Colonic mucosa (tissue), 4 donors: ENCODE data around the gene MBOAT7. TPM values are rescaled to one million over a fixed set of nuclear protein-coding genes. Genes with fewer than 3 reads are reported as not detected.

Experiments used
- DNase-seq: peaks from one replicate; pipeline ENCODE4 v3.0.0-alpha.2; 2020
- H3K27ac ChIP-seq: fragments of 200-600 bp; one replicate; pipeline ENCODE4 v1.8.0; 2021
- H3K27me3 ChIP-seq: fragments of 200-600 bp; one replicate; pipeline ENCODE4 v1.8.0; 2021
- H3K36me3 ChIP-seq: fragments of 200-600 bp; one replicate; pipeline ENCODE4 v1.8.0; 2021
- H3K4me1 ChIP-seq: fragments of 200-600 bp; one replicate; pipeline ENCODE4 v1.8.0; 2021; ENCODE audit warnings: mild to moderate bottlenecking
- H3K4me3 ChIP-seq: fragments of 200-600 bp; one replicate; pipeline ENCODE4 v1.8.0; 2021
- H3K9ac ChIP-seq, 2 donors: one replicate each; pipeline ENCODE4 v1.7.0; 2013; ENCODE audit warnings: control low read depth in 2 of 2, low read depth in 2 of 2, low read length in 2 of 2
- H3K9me3 ChIP-seq: fragments of 200-600 bp; one replicate; pipeline ENCODE4 v1.8.0; 2021
- CTCF ChIP-seq: fragments of 200-600 bp; IDR thresholded peaks from one replicate; pipeline ENCODE4 v1.8.0; 2022; ENCODE audit warnings: antibody characterized with exemption, mild to moderate bottlenecking
- intact Hi-C: fragments of 100-400 bp; cut with DNase I; formaldehyde crosslinking; loops from one replicate; pipeline ENCODE4 v1.14.1; 2022
- total RNA-seq, 2 donors: library from RNA; stranded (reverse); fragmentation: NEBNext Ultra II Directional in 1 of 2; extraction: Animal tissue kit (Norgen Biotek cat#: 25700) in 1 of 2; gene quantifications; one replicate each; pipeline ENCODE4 v1.2.1, GENCODE V29; 2021
- donor health status: healthy.
- donor health status: DM: no; HTN: no; CAD: no.
- donor health status: DM: no; HTN: no; CAD: no.

Gene MBOAT7
- total RNA-seq, 2 donors from 2014 or later: 122 to 142 TPM

- H3K4me3 ChIP-seq: peak overlapping the region; percentile 60
- no peaks in the 10 kb centered on the region for H3K36me3 ChIP-seq
- H3K9ac ChIP-seq: peak overlapping the region; percentile 95 to 96
- H3K27ac ChIP-seq: peak overlapping the region; percentile 99
- no peak for TF ChIP-seq CTCF
- no peaks in the 10 kb centered on the region for H3K27me3 ChIP-seq
- intact Hi-C loops: no loop called here
- H3K9me3 ChIP-seq: no peaks in the 10 kb centered on the region
- peak; percentile 99 for DNase-seq
- peaks cover 13% of the 10 kb centered on the region for H3K4me1 ChIP-seq
Measured at GRCh38 chr19:54190503-54191010, 1.2 kb upstream of the MBOAT7 start.

- H3K36me3 ChIP-seq: no peaks in the 10 kb centered on the region
- no peaks in the 10 kb centered on the region for H3K27me3 ChIP-seq
- peak overlapping the region; percentile 73 for H3K4me3 ChIP-seq
- H3K27ac ChIP-seq: peak overlapping the region; percentile 99
- DNase-seq: peak; percentile 100
- H3K4me1 ChIP-seq: peaks cover 13% of the 10 kb centered on the region
- TF ChIP-seq CTCF: no peak
- H3K9ac ChIP-seq: peak overlapping the region; percentile 56 to 79
- H3K9me3 ChIP-seq: no peaks in the 10 kb centered on the region
- intact Hi-C loops: no loop called here
Measured at GRCh38 chr19:54189735-54190502, 539 bp upstream of the MBOAT7 start.

- DNase-seq: peak; percentile 63
- no peak for TF ChIP-seq CTCF
- H3K9me3 ChIP-seq: no peaks in the 10 kb centered on the region
- peak overlapping the region; percentile 73 for H3K4me3 ChIP-seq
- intact Hi-C loops: no loop called here
- no peaks in the 10 kb centered on the region for H3K36me3 ChIP-seq
- peak overlapping the region; percentile 99 for H3K27ac ChIP-seq
- H3K27me3 ChIP-seq: no peaks in the 10 kb centered on the region
- peak overlapping the region; percentile 85 to 90 for H3K9ac ChIP-seq
- peaks cover 13% of the 10 kb centered on the region for H3K4me1 ChIP-seq
Measured at GRCh38 chr19:54188215-54188871, 1.0 kb downstream of the MBOAT7 start.

GRCh38 chr19:54186934-54187381, 2.4 kb downstream of the MBOAT7 start:
- intact Hi-C loops: no loop called here
- TF ChIP-seq CTCF: no peak
- no peaks in the 10 kb centered on the region for H3K9me3 ChIP-seq
- peak overlapping the region; percentile 99 for H3K27ac ChIP-seq
- H3K4me1 ChIP-seq: peaks cover 9% of the 10 kb centered on the region
- H3K9ac ChIP-seq: peak overlapping the region; percentile 33 to 44
- no peak overlapping the region for H3K4me3 ChIP-seq
- H3K36me3 ChIP-seq: no peaks in the 10 kb centered on the region
- H3K27me3 ChIP-seq: no peaks in the 10 kb centered on the region
- DNase-seq: peak; percentile 90

- TF ChIP-seq CTCF: no peak
- H3K4me1 ChIP-seq: peaks cover 5% of the 10 kb centered on the region
- no peak for DNase-seq
- peak overlapping the region in 1 of 2 donors; percentile 44 for H3K9ac ChIP-seq
- H3K9me3 ChIP-seq: no peaks in the 10 kb centered on the region
- no peak overlapping the region for H3K4me3 ChIP-seq
- H3K27me3 ChIP-seq: no peaks in the 10 kb centered on the region
- H3K36me3 ChIP-seq: no peaks in the 10 kb centered on the region
- intact Hi-C loops: no loop called here
- peak overlapping the region; percentile 99 for H3K27ac ChIP-seq
Measured at GRCh38 chr19:54186351-54186750, 3.0 kb downstream of the MBOAT7 start.
